HepG2 (cell line): Measurements from ENCODE around the gene MRPL27. TPM values are rescaled to one million over a fixed set of nuclear protein-coding genes. Genes with fewer than 3 reads are reported as not detected.

Source experiments
- ATAC-seq: fragments of 200-7000 bp; cut with Tn5 transposase; 3 replicates; pipeline ENCODE4 v1.9.1; 2020; ENCODE audit warnings: mild to moderate bottlenecking, moderate library complexity
- BruUV-seq: library from RNA; stranded (reverse); fragments of 400-500 nt; replicated peaks from 2 replicates; lab custom pipeline; 2021; lab: Mats Ljungman, UMichigan
- CTCF ChIA-PET: fragments of 300-600 bp; formaldehyde crosslinking; extraction: SDS; loops from one replicate; lab custom pipeline; 2021; ENCODE audit warnings: low total read pairs, inconsistent platforms, low intra/inter-chr PET ratio; lab: Yijun Ruan, JAX
- POLR2A ChIA-PET: fragments of 350-600 bp; sonication (Branson Sonifier 250); formaldehyde crosslinking; loops from one replicate; lab custom pipeline; 2020; ENCODE audit warnings: antibody characterized with exemption, inconsistent platforms; lab: Yijun Ruan, JAX
- DNase-seq: peaks from one replicate; pipeline ENCODE4 v3.0.0-alpha.2; 2015; ENCODE audit warnings: low spot score
- FAIRE-seq: peaks from 3 replicates; lab custom pipeline; 2011; peaks lifted over from hg19 to GRCh38; lab: Jason Lieb, UNC
- H2AFZ ChIP-seq: one replicate; pipeline ENCODE4 v1.6.1; 2011; ENCODE audit warnings: low read length, inconsistent platforms
- H3K27ac ChIP-seq: fragments of 300-600 bp; 3 replicates; pipeline ENCODE4 v1.8.0; 2011; ENCODE audit warnings: mixed run types, mild to moderate bottlenecking, mixed read lengths, low read length, inconsistent platforms; ENCODE audit not compliant: insufficient read depth; ENCODE audit errors: extremely low read length
- H3K27me3 ChIP-seq, 2 experiments: fragments of 200-600 bp in 1 of 2; 2 replicates in 1 of 2; 3 replicates in 1 of 2; pipeline versions ENCODE4 v1.6.0 to v1.8.0; 2011; ENCODE audit warnings: low read length in 2 of 2, mild to moderate bottlenecking in 2 of 2, moderate library complexity in 2 of 2, inconsistent platforms in 1 of 2; ENCODE audit not compliant: insufficient read depth in 2 of 2, control insufficient read depth in 1 of 2
- H3K36me3 ChIP-seq, 2 experiments: fragments of 200-600 bp in 1 of 2; replicated peaks in 1 of 2; 2 replicates in 1 of 2; 3 replicates in 1 of 2; pipeline versions ENCODE4 v1.5.1 to v1.8.0; 2011; ENCODE audit warnings: low read length in 2 of 2, inconsistent platforms in 1 of 2; ENCODE audit not compliant: insufficient read depth in 2 of 2, control insufficient read depth in 1 of 2
- H3K4me1 ChIP-seq: 2 replicates; pipeline ENCODE4 v1.5.1; 2012; ENCODE audit warnings: low read length, inconsistent platforms; ENCODE audit not compliant: insufficient read depth
- H3K4me2 ChIP-seq: 2 replicates; pipeline ENCODE4 v1.6.0; 2011; ENCODE audit warnings: low read depth, low read length, inconsistent platforms
- H3K4me3 ChIP-seq, 3 experiments: fragments of 200-600 bp in 1 of 3; sonication (generic), shearing (Covaris generic) in 1 of 3; replicated peaks in 1 of 3; 2 replicates each; pipeline ENCODE4 v1.5.1; 2011 to 2016; ENCODE audit warnings: low read length in 3 of 3, inconsistent platforms in 2 of 3, low read depth in 2 of 3, mild to moderate bottlenecking in 2 of 3, control low read depth in 1 of 3, mixed read lengths in 1 of 3; ENCODE audit not compliant: insufficient read depth in 1 of 3
- H3K79me2 ChIP-seq: one replicate; pipeline ENCODE4 v1.6.1; 2011; ENCODE audit warnings: low read length, inconsistent platforms; ENCODE audit not compliant: insufficient read depth
- H3K9ac ChIP-seq: 2 replicates; pipeline ENCODE4 v1.6.0; 2011; ENCODE audit warnings: mild to moderate bottlenecking, low read depth, low read length, inconsistent platforms; ENCODE audit not compliant: insufficient read depth
- H3K9me3 ChIP-seq: 2 replicates; pipeline ENCODE4 v1.5.1; 2012; ENCODE audit warnings: mild to moderate bottlenecking, low read length
- H4K20me1 ChIP-seq: 2 replicates; pipeline ENCODE4 v1.6.0; 2011; ENCODE audit warnings: inconsistent platforms, mild to moderate bottlenecking, low read length, moderate library complexity; ENCODE audit not compliant: insufficient read depth
- AGO1 ChIP-seq: fragments of 200-400 bp; formaldehyde crosslinking; IDR thresholded peaks from 2 replicates; pipeline ENCODE4 v1.6.1; 2017; ENCODE audit warnings: mild to moderate bottlenecking, low read depth, low read length, moderate library complexity; ENCODE audit not compliant: poor library complexity, severe bottlenecking
- AGO2 ChIP-seq: fragments of 200-400 bp; formaldehyde crosslinking; optimal IDR thresholded peaks from 2 replicates; pipeline ENCODE3; 2017; ENCODE audit warnings: mild to moderate bottlenecking, low read depth, low read length, moderate library complexity
- CENPT ChIP-seq: sonication (generic); formaldehyde crosslinking; IDR thresholded peaks from 2 replicates; pipeline ENCODE4 v1.8.0; 2022; ENCODE audit warnings: low read depth, mild to moderate bottlenecking, moderate library complexity, missing genetic modification reagents
- DR1 ChIP-seq: sonication (generic); formaldehyde crosslinking; IDR thresholded peaks from 2 replicates; pipeline ENCODE4 v1.8.0; 2021; ENCODE audit warnings: mild to moderate bottlenecking, missing genetic modification reagents, inconsistent platforms
- IKZF4 ChIP-seq: sonication (generic); formaldehyde crosslinking; IDR thresholded peaks from 2 replicates; pipeline ENCODE4 v1.5.1; 2020; ENCODE audit warnings: borderline replicate concordance, mild to moderate bottlenecking, low read depth, missing genetic modification reagents; ENCODE audit errors: not compliant biosample characterization
- PAX8 ChIP-seq: sonication (generic); formaldehyde crosslinking; IDR thresholded peaks from 2 replicates; pipeline ENCODE4 v1.8.0; 2022; ENCODE audit warnings: mild to moderate bottlenecking, missing genetic modification reagents, borderline replicate concordance
- POGZ ChIP-seq: sonication (generic); formaldehyde crosslinking; IDR thresholded peaks from 2 replicates; pipeline ENCODE4 v1.4.0; 2020; ENCODE audit warnings: mild to moderate bottlenecking, missing genetic modification reagents
- RBFOX2 ChIP-seq: fragments of 200-400 bp; formaldehyde crosslinking; IDR thresholded peaks from 2 replicates; pipeline ENCODE4 v1.6.1; 2017; ENCODE audit warnings: low read depth, mild to moderate bottlenecking, low read length
- YEATS4 ChIP-seq: sonication (generic); formaldehyde crosslinking; IDR thresholded peaks from 2 replicates; pipeline ENCODE4 v1.4.0; 2020; ENCODE audit warnings: missing genetic modification reagents, borderline replicate concordance
- ZNF235 ChIP-seq: sonication (generic); formaldehyde crosslinking; IDR thresholded peaks from 2 replicates; pipeline ENCODE4 v1.8.1; 2023; ENCODE audit warnings: mild to moderate bottlenecking, missing genetic modification reagents, borderline replicate concordance
- ZNF350 ChIP-seq: sonication (generic); formaldehyde crosslinking; IDR thresholded peaks from 2 replicates; pipeline ENCODE4 v1.4.0; 2020; ENCODE audit warnings: mild to moderate bottlenecking, low read depth, missing genetic modification reagents, borderline replicate concordance
- ZNF367 ChIP-seq: sonication (generic); formaldehyde crosslinking; IDR thresholded peaks from 2 replicates; pipeline ENCODE4 v1.4.0; 2020; ENCODE audit warnings: missing genetic modification reagents, borderline replicate concordance
- ZNF550 ChIP-seq: sonication (generic); formaldehyde crosslinking; IDR thresholded peaks from 2 replicates; pipeline ENCODE4 v1.4.0; 2020; ENCODE audit warnings: mild to moderate bottlenecking, missing genetic modification reagents, borderline replicate concordance
- ZNF761 ChIP-seq: sonication (generic); formaldehyde crosslinking; conservative IDR thresholded peaks from 2 replicates; pipeline ENCODE4 v1.4.0; 2020; ENCODE audit warnings: mild to moderate bottlenecking, missing genetic modification reagents
- ZSCAN29 ChIP-seq: sonication (generic); formaldehyde crosslinking; conservative IDR thresholded peaks from 2 replicates; pipeline ENCODE4 v1.4.0; 2020; ENCODE audit warnings: mild to moderate bottlenecking, missing genetic modification reagents
- WGBS: methylation state at CpG from one replicate; pipeline ENCODE4 v1.1.6; 2017; ENCODE audit warnings: low lambda C conversion rate; 5-methylcytosine and 5-hydroxymethylcytosine counted together
- in situ Hi-C: cut with HindIII; loops from 2 replicates; pipeline ENCODE4 v1.10.0; 2017; ENCODE audit warnings: low pct_unique_long_range_greater_than_20kb; ENCODE audit not compliant: extremely low pct_ligation_motif_present
- intact Hi-C: fragments of 100-400 bp; cut with micrococcal nuclease; formaldehyde crosslinking; loops from one replicate; pipeline ENCODE4 v1.10.0; 2022; ENCODE audit not compliant: unreplicated experiment
- polyA plus RNA-seq, 8 experiments: library from polyadenylated mRNA; depleted of rRNA in 3 of 8; stranded (reverse) in 7 of 8; unstranded in 1 of 8; fragments of >200 nt; fragmentation: Illumina TruSeq in 4 of 8; extraction: Trizol in 4 of 8; gene quantifications; 2 replicates each; pipeline versions ENCODE4 v1.2.1 to v1.2.3, GENCODE V29; 2011 to 2016; ENCODE audit warnings: low read depth in 4 of 8, missing spikeins in 1 of 8, mixed read lengths in 1 of 8; ENCODE audit not compliant: insufficient read depth in 1 of 8
- total RNA-seq, 5 experiments: library from RNA; depleted of rRNA; stranded (reverse); fragments of >200 nt; fragmentation: Illumina TruSeq; extraction: Trizol; gene quantifications; 2 replicates each; pipeline ENCODE4 v1.2.3, GENCODE V29; 2016; ENCODE audit warnings: low read depth in 1 of 5
- TF ChIP-seq, protein P1 (sequence below): sonication (generic); formaldehyde crosslinking; IDR thresholded peaks from 2 replicates; pipeline ENCODE4 v1.4.0; 2020; ENCODE audit warnings: missing genetic modification reagents
- TF ChIP-seq, protein P2 (sequence below): sonication (generic); formaldehyde crosslinking; IDR thresholded peaks from 2 replicates; pipeline ENCODE4 v1.5.1; 2020; ENCODE audit warnings: mild to moderate bottlenecking, missing genetic modification reagents, moderate library complexity

The MRPL27 gene
- total and polyA plus RNA-seq, 2 of the 13 experiments (the other 11 are each of a cell fraction or from before 2014, with no cell fraction given), result 137 to 217 TPM

DNA sequence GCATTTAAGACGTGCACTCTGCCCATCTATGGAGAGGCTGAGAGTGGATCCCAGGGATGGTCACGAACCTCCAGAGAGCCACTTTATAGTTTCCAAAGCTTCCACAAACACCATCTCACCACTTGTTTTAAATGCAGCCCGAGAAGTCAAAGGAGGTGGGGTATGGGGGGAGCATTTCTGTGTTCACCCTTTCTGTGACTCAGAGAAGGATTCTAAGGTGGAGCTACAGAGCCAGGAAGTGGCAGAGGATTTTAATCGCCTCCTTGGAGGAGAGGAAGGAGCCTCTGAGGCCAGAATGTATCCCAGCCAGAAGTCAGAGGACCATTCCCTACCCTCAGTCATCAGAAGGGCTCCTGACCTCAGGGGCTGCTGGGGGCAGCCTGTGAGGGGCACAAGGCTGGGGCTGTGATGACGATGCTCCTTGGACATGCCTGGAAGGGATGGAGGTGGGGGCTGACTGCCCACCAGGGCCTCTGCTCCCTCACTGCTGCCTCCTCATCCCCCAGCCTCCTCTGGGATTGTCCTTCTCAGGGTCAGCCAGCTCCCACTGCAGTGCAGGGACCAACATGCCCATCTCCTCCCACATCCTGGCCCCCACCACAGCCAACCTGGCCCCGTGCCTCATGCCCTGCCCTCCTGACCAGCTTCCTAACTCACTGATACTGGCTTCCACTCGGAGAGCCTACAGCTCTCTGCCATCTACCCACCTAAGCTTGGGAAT, 24.3 kb downstream of the MRPL27 start:
- in situ Hi-C loops (no loop called here), intact Hi-C loops (no loop called here)
- Histone ChIP-seq H3K79me2 (peaks cover 12% of the 10 kb centered on the region), H3K4me2 (no peak overlapping the region), H3K9ac (no peak overlapping the region), H3K27me3 (peaks cover 2 to 13% of the 10 kb centered on the region in 2 experiments; a peak in 4 of 5 replicates), H3K4me3 (no peak overlapping the region), H3K27ac (no peak overlapping the region), H3K4me1 (peaks cover 28% of the 10 kb centered on the region), H4K20me1 (no peaks in the 10 kb centered on the region), H3K9me3 (no peaks in the 10 kb centered on the region), H2AFZ (no peak overlapping the region), H3K36me3 (peaks cover 1 to 3% of the 10 kb centered on the region in 2 experiments; a peak in 3 of 5 replicates)
- CTCF ChIA-PET, result no interaction called here
- ATAC-seq, result no peak
- WGBS, result 96% methylated on average over 6 of the region's 7 CpGs
- DNase-seq, result no peak
- TF ChIP-seq AGO2 (peak; percentile 80), CENPT (no peak), ZNF367 (CRISPR knock-in tag) (no peak), DR1 (CRISPR knock-in tag) (no peak), ZNF761 (CRISPR knock-in tag) (no peak), IKZF4 (CRISPR knock-in tag) (no peak), PAX8 (CRISPR knock-in tag) (no peak), ZNF550 (CRISPR knock-in tag) (no peak), AGO1 (peak; percentile 57), ZSCAN29 (CRISPR knock-in tag) (no peak), RBFOX2 (0 out of 2 replicates have a peak, but pooled peaks have one; percentile 21), ZNF350 (CRISPR knock-in tag) (no peak), YEATS4 (CRISPR knock-in tag) (no peak), POGZ (CRISPR knock-in tag) (no peak), ZNF235 (CRISPR knock-in tag) (no peak)
- TF ChIP-seq, protein P1, sequence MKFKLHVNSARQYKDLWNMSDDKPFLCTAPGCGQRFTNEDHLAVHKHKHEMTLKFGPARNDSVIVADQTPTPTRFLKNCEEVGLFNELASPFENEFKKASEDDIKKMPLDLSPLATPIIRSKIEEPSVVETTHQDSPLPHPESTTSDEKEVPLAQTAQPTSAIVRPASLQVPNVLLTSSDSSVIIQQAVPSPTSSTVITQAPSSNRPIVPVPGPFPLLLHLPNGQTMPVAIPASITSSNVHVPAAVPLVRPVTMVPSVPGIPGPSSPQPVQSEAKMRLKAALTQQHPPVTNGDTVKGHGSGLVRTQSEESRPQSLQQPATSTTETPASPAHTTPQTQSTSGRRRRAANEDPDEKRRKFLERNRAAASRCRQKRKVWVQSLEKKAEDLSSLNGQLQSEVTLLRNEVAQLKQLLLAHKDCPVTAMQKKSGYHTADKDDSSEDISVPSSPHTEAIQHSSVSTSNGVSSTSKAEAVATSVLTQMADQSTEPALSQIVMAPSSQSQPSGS (CRISPR knock-in tag), result no peak
- TF ChIP-seq, protein P2, sequence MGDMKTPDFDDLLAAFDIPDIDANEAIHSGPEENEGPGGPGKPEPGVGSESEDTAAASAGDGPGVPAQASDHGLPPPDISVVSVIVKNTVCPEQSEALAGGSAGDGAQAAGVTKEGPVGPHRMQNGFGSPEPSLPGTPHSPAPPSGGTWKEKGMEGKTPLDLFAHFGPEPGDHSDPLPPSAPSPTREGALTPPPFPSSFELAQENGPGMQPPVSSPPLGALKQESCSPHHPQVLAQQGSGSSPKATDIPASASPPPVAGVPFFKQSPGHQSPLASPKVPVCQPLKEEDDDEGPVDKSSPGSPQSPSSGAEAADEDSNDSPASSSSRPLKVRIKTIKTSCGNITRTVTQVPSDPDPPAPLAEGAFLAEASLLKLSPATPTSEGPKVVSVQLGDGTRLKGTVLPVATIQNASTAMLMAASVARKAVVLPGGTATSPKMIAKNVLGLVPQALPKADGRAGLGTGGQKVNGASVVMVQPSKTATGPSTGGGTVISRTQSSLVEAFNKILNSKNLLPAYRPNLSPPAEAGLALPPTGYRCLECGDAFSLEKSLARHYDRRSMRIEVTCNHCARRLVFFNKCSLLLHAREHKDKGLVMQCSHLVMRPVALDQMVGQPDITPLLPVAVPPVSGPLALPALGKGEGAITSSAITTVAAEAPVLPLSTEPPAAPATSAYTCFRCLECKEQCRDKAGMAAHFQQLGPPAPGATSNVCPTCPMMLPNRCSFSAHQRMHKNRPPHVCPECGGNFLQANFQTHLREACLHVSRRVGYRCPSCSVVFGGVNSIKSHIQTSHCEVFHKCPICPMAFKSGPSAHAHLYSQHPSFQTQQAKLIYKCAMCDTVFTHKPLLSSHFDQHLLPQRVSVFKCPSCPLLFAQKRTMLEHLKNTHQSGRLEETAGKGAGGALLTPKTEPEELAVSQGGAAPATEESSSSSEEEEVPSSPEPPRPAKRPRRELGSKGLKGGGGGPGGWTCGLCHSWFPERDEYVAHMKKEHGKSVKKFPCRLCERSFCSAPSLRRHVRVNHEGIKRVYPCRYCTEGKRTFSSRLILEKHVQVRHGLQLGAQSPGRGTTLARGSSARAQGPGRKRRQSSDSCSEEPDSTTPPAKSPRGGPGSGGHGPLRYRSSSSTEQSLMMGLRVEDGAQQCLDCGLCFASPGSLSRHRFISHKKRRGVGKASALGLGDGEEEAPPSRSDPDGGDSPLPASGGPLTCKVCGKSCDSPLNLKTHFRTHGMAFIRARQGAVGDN (CRISPR knock-in tag), result peak; percentile 31; the same call in 1 of the 2 replicates
- POLR2A ChIA-PET, result no interaction called here
- no peak for FAIRE-seq
- no TSS peak for BruUV-seq
